H1 (cell line): ENCODE results near the gene GNAT1.

ENCODE experiments used
- ATF3 ChIP-seq: IDR thresholded peaks from 2 replicates; pipeline ENCODE4 v1.6.1; 2011; ENCODE audit warnings: low read depth, mild to moderate bottlenecking, low read length; ENCODE audit not compliant: insufficient read depth
- BCL11A ChIP-seq, 2 experiments: IDR thresholded peaks; one replicate each; pipeline ENCODE4 v1.6.1; 2011; ENCODE audit warnings: low read depth in 2 of 2, low read length in 2 of 2, mild to moderate bottlenecking in 2 of 2
- CHD2 ChIP-seq: IDR thresholded peaks from 2 replicates; pipeline ENCODE4 v1.6.1; 2012; ENCODE audit warnings: low read length, improper control_type of control experiment
- CTCF ChIP-seq, 3 experiments: IDR thresholded peaks; 1 replicate in 2 of 3; 2 replicates in 1 of 3; pipeline versions ENCODE4 v1.5.1 to v1.6.1; 2011; ENCODE audit warnings: low read length in 3 of 3, mild to moderate bottlenecking in 3 of 3, inconsistent platforms in 2 of 3, low read depth in 1 of 3, moderate library complexity in 1 of 3; ENCODE audit not compliant: insufficient read depth in 1 of 3; ENCODE audit errors: control extremely low read depth in 1 of 3
- EZH2 ChIP-seq: fragments of 200-600 bp; sonication (generic); IDR thresholded peaks from 2 replicates; pipeline ENCODE4 v1.7.1; 2012; ENCODE audit warnings: low read depth, mild to moderate bottlenecking, moderate library complexity, low read length, inconsistent platforms; ENCODE audit not compliant: severe bottlenecking
- GTF2F1 ChIP-seq: IDR thresholded peaks from 2 replicates; pipeline ENCODE4 v1.6.1; 2012; ENCODE audit warnings: low read depth, low read length, improper control_type of control experiment, borderline replicate concordance
- HDAC2 ChIP-seq, 2 experiments: fragments of 300-600 bp in 1 of 2; sonication (generic) in 1 of 2; IDR thresholded peaks; 2 replicates each; pipeline ENCODE4 v1.6.1; 2011 to 2012; ENCODE audit warnings: low read depth in 2 of 2, low read length in 2 of 2, mild to moderate bottlenecking in 2 of 2, moderate library complexity in 2 of 2, borderline replicate concordance in 1 of 2, inconsistent platforms in 1 of 2
- JUN ChIP-seq: IDR thresholded peaks from 2 replicates; pipeline ENCODE4 v1.6.1; 2011; ENCODE audit warnings: low read depth, mild to moderate bottlenecking, improper control_type of control experiment, low read length
- NANOG ChIP-seq: IDR thresholded peaks from 2 replicates; pipeline ENCODE4 v1.6.1; 2011; ENCODE audit warnings: low read length, low read depth, mild to moderate bottlenecking, inconsistent platforms; ENCODE audit not compliant: insufficient read depth, poor library complexity, severe bottlenecking
- POLR2A ChIP-seq, 2 experiments: IDR thresholded peaks; 1 replicate in 1 of 2; 2 replicates in 1 of 2; pipeline ENCODE4 v1.6.1; 2011; ENCODE audit warnings: low read depth in 2 of 2, low read length in 2 of 2, mild to moderate bottlenecking in 2 of 2; ENCODE audit errors: control extremely low read depth in 1 of 2
- SP2 ChIP-seq: IDR thresholded peaks from 2 replicates; pipeline ENCODE4 v1.6.1; 2012; ENCODE audit warnings: mild to moderate bottlenecking, low read length, inconsistent platforms
- TF ChIP-seq, protein P1 (sequence below): IDR thresholded peaks from 2 replicates; pipeline ENCODE4 v1.6.1; 2012; ENCODE audit warnings: low read length, inconsistent platforms

DNA sequence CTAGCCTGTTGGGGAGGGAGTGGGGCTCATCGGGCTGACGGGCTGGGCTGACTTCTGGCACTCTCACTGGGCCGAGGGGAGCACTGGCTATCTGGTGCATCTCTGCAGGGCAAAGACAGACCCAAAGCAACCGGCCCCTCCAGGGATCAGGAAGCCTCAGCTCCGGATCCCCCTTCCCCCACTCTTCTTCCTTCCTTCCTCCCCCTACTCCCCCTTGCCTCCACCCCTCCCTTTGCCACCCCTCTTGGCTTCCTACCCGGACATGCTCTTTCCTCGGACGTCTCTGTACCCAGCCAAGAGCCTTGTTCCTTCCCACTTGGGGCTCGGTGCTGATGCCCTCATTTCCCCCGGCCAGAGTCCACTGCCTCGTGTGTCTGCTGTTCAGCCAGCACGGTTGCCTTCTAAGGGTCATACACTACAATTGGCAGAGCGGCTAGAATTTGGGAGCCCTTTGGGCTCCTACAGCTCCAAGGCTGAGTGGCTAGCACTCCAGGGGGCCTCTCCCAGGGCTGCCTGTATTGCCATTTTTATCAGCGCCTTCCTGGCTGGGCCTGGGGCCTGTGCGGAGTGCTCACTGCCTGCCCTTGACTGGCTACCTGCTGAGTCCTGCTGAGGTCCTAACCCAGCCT lies 25.4 kb upstream of the GNAT1 start:
- TF ChIP-seq SP2 (no peak), ATF3 (no peak), GTF2F1 (no peak), CTCF (IDR thresholded peaks at IDR 0.05; ENCODE audit: control extremely low read depth in 1 of 3, insufficient read depth in 1 of 3, low read depth in 1 of 3, low read length in 3 of 3) (no peak), POLR2A (IDR thresholded peaks at IDR 0.05; ENCODE audit: control extremely low read depth in 1 of 2, low read depth in 2 of 2, low read length in 2 of 2) (no peak), CHD2 (no peak), EZH2 (no peak), NANOG (no peak), JUN (no peak), BCL11A (IDR thresholded peaks at IDR 0.05; ENCODE audit: low read depth in 2 of 2, low read length in 2 of 2) (no peak), HDAC2 (IDR thresholded peaks at IDR 0.05; ENCODE audit: borderline replicate concordance in 1 of 2, low read depth in 2 of 2, low read length in 2 of 2) (no peak)
- TF ChIP-seq, protein P1, sequence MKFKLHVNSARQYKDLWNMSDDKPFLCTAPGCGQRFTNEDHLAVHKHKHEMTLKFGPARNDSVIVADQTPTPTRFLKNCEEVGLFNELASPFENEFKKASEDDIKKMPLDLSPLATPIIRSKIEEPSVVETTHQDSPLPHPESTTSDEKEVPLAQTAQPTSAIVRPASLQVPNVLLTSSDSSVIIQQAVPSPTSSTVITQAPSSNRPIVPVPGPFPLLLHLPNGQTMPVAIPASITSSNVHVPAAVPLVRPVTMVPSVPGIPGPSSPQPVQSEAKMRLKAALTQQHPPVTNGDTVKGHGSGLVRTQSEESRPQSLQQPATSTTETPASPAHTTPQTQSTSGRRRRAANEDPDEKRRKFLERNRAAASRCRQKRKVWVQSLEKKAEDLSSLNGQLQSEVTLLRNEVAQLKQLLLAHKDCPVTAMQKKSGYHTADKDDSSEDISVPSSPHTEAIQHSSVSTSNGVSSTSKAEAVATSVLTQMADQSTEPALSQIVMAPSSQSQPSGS, result no peak
